Inflammatory macrophage treated with lipopolysaccharide for 1 hour (primary cell): Measurements from ENCODE around the gene TSHZ1.
A peak's percentile ranks its signal among the peaks of the same experiment; 100 is the strongest.

Experiments
- DNase-seq, 2 donors: peaks; one replicate each; pipeline ENCODE4 v3.0.0-alpha.2; 2020 to 2022

The TSHZ1 gene

DNA sequence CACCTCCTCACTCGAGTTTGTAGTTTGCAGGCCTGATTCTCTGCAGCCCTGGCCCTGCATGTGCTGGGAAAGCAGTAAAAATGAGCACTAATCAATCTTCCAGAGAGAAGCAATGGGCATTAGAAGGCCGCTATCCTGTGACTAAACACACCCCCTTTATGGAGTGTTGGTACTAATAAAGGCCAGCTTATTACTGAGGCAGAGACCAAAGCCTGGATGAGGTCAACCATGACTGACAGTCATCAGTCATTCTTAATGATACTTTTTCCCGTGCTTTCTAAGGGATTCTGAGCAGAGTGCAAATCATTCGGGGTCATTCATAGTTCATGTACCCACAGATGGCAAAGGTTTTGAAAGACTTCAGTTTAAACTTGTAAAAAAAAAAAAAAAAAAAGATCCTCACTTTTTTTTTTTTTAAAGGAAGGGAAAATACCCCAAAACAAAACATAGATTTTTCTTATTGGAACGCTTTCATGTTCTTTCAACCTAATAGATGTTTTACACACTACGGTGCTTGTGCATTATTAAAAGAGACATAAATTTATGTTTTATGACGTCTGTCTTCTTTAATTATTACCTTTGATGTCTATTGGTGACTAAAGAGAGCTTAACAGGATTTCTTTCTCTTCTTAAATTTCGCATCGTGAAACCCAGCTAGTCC, 13.2 kb downstream of the TSHZ1 start:
- peak in 1 of 2 donors; percentile 34 for DNase-seq

GRCh38 chr18:75226286-75226955, 15.8 kb downstream of the TSHZ1 start:
- no peak for DNase-seq

DNA sequence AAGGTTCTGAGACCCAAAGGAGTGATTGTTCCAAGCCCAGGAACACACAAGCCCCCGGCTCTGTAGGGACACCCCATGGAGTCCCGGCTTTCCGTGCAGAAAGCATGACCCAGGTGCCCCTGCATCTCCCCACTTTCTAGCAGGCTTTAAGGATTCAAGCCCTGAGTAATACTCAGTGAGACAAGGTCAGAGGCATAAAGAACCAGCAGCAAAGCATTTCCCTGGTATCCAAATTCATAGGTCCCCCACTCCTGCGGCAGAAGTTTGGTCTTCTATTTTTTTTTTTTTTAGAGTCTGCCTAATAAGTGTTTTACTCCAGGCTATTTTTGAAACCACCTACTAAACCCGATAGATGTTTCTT, 16.3 kb downstream of the TSHZ1 start:
- no peak for DNase-seq

DNA sequence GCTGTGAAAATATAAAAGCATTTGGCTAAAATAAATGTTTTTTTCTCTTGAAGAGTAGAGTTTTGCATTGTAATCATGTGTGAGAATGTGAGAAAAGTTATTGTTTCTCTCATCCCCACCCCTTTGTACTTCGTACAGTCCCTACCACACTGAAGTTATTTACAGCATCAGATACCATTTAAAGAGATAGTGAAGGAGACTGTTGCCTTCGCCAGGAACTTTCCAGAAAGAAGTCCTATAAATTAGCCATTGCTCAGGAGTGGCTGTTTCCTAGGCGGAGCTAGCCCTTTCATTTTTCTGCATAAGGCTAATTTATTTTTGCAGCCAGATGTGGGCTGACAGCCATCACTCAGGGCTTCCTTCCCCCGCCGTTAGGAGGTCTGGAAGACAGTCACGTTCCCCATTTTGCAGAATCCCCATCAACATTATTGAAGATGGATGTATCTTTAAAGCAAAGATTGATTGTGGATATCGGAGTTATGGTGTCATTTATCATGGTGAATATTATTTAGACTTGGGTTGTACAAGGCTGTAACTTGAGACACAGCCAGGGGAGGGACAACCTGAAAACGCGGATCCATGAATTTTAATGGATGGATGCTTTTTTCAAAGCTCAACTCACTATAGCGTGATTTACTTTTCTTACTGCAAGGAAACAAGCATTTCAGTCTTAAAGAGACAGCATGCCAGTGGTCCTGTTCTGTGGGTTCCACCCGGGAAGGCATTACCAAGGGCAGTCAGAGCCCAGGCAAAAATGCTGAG, 17.1 kb downstream of the TSHZ1 start:
- no peak for DNase-seq

DNA sequence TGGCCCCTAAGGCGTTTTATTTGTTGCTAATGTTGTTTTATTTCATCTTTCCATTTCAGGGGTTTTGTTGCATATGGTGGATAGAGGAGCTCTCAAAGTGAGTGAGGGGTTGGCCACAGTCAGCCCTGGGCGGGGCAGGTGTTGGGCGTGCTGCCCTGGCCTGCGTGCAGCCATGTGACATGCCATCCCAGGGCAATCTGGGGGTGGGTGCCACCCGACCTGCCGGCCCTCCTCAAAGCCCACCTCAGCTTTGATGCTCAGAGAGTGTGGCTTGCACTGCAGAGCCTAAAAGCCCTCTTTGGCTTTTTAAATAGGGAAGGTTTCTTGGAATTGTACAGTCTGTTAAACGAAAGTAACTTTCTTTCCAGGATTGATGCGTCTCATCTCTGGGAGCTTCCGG, 18.4 kb downstream of the TSHZ1 start:
- no peak for DNase-seq

DNA sequence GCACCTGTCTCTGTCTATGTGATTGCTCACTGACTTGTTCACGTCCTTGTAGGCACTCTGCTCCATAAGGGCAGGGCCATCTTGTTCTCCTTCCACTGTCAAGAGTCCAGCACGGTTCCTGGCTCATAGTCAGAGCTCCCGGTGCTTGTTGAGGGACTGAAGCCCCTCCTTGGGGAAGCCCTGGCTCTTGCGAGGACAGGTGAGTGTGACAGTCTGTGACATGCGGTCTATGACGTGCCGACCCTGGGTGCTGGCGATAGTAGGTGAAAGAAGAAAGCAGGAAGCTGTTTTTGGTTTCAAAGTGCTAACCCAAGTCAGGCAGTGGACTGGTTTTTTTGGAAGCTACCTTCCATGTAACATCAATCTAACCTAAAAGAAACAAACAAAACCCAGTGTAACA, 18.8 kb downstream of the TSHZ1 start:
- no peak for DNase-seq

- DNase-seq = no peak
Observed at GRCh38 chr18:75230163-75231052, 19.8 kb downstream of the TSHZ1 start.

DNA sequence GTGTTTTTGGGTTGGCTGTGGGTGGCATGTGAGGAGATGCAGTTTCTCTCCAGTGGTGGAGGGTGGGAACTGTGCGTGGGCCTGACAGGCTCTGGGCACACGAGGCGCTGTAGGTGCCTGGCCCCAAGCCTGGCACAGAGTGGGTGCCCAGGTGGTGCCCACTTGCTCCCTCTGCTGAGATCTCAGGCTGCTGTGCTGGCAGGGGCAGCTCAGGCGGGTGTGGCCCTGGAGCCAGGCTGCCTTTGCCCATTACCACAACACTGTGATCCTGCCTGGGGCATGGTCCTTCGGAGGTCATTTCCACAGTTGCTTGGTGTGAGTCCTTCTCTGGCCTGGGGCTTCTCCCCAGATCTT, 20.4 kb downstream of the TSHZ1 start:
- DNase-seq = no peak

DNA sequence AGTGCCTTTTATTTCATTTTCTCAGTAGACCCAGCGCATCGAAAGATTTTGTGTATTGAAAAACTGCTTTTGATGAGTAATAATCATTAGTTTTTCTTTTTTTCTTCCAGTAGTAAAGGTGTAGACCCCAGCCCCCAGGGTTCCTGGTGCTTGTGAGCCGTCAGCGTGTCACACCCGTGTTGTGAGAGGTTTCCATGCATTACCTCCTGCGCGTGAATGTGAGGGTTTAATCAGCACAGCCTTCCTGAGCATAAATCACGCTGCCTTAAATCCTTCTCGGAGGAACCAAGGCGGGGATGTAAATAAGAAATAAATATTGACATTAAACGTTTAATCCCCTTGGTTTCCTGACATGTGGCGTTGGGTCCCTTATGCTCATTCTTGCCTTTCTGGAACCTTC, 24.3 kb downstream of the TSHZ1 start:
- no peak for DNase-seq

DNA sequence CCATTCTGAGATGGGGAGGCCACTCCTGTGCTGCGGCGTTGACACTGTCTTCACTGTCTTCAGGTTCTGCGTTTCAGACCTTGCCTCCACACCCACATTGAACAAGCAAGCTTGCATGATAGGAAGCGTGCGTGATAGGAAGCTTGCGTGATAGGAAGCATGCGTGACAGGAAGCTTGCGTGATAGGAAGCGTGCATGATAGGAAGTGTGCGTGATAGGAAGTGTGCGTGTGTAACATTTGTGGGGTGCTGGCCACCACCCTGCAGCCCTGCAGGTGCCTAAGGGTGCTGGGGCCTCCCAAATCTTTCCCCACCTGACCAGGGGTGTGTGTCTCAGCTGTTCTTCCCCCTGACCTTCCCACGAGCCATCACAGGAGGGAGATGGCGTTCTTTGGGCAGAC, 25.3 kb downstream of the TSHZ1 start:
- DNase-seq = no peak

- no peak for DNase-seq
Observed at GRCh38 chr18:75238100-75238499, 27.5 kb downstream of the TSHZ1 start.

GRCh38 chr18:75238786-75239185, 28.2 kb downstream of the TSHZ1 start:
- DNase-seq = no peak

DNA sequence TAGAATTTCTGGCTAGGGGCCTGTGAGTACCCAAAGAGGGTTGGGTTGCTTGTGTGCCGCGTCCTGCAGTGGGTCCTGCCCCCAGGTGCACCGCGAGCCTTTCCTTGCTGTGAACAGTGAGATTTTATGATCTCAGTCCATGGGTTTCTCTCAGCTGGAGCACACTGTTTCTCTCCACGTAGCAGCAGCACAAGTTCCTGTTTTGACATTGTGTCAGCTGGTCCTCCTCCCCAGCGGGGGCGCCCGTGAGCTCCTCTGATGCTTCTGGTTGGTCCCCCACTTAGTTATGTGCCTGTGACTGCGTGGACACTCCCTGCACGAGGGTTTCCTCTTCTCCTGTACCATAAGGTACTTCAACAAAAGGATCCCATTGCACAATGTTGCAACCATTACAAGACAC, 29.8 kb downstream of the TSHZ1 start:
- DNase-seq = no peak

- no peak for DNase-seq
Observed at GRCh38 chr18:75241705-75242104, 31.1 kb downstream of the TSHZ1 start.

DNA sequence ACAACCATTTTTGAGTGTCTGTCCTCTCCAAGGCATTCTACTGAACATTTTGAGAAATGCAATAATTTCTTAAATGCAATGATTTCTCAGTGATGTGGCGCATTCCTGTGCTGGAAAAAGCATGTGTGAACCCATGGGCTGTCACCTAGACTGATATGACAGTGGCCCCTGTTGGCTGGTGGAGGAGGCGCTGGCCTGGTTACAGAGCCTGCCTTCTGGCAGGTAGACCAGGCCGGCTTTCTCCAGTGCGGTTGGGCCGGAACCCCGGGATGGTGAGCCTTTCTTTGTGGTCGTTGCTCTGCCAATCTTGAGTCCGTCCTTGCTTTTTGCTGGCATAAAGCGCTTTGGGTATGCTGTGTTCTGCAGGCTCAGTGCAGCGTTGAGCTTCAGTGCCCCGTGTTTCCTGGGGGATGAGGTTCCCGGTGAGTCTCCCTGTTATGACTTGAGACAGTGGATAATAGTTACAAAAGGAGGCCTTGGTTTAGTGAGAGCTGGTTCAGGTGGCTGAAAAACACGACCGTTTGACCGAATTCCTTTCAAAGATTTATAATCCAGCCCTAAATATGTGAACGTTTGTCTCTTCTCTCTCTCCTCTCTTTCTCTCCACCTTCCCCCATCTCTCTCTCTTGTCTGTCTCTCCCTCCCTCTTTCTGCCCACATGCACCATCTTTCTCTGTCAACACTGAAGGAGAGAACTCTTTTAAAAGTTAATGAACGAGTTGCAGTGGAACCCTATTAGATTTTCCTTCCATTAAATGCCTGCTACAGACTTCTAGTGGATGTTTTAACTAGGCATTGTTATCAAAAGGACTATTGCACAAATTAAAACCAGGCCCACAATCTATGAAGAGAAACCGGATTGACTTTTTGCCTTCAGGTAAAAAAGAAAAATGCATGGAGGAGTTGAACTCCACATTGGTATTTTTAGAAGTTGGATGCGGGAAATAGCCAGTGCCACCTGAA, 34.0 kb downstream of the TSHZ1 start:
- no peak for DNase-seq

DNA sequence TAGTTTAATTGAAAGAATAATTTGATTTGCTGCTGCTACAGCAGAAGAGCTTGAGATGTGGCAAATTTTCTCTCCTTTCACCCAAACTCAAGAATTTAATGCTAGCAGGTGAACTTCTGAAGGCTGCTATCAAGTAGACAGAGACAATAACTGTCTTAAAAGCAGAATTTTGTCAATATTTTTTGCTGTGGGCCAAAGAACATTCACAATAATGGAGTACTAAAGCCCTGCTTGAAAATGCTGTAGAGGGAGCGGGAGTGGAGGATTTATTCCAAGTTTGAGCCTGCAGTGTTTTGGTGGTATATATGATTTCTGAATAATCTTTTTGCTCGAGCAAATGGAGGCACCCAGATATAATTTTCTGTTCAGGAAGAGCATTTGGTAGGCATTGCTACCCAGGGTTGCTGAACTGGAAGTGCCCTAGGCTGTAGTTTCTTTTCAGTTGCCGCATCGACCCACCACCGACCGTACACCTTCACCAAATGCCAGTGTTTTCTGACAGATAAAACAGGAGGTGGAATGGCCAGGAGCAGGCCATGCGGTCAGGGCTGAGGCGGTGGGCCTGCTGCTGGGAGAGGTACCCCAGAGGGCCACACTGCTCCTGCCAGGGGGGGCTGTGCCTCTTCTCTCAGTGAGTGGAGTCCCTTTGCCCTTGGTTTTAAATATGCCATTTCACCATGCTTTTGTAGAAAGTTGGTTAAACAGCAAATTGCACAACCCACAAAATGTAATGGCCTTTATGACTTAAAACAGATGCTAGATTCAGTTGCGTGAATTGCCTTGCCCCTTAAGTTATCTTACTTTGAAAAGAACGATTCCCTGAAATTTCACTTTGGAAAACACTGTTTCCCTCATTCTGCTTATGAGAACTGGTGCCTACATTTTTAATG, 36.4 kb downstream of the TSHZ1 start:
- DNase-seq = no peak

GRCh38 chr18:75247611-75248421, 37.2 kb downstream of the TSHZ1 start:
- peak in 1 of 2 donors; percentile 36 for DNase-seq

GRCh38 chr18:75248426-75249174, 38.0 kb downstream of the TSHZ1 start:
- no peak for DNase-seq

- DNase-seq = no peak
Observed at GRCh38 chr18:75249175-75249518, 38.5 kb downstream of the TSHZ1 start.
